ENCODE results near the gene COPB2.
A peak's percentile ranks its signal among the peaks of the same experiment; 100 is the strongest.

- TF ChIP-seq CTCF (IDR thresholded peaks at IDR 0.05 in 2 of 3, conservative IDR thresholded peaks at IDR 0.05 in 1 of 3; ENCODE audit: borderline replicate concordance in 1 of 3, insufficient read depth in 1 of 3, low read depth in 2 of 3, low read length in 2 of 3) (peak; percentile 71 to 92 (median 86)), EGR1 (IDR thresholded peaks at IDR 0.05; ENCODE audit: low read depth) (no peak)
These were observed 38.0 kb upstream of the COPB2 start for GRCh38 chr3:139427283-139428060.
